Measurements from ENCODE around the gene CUTC.

DNA sequence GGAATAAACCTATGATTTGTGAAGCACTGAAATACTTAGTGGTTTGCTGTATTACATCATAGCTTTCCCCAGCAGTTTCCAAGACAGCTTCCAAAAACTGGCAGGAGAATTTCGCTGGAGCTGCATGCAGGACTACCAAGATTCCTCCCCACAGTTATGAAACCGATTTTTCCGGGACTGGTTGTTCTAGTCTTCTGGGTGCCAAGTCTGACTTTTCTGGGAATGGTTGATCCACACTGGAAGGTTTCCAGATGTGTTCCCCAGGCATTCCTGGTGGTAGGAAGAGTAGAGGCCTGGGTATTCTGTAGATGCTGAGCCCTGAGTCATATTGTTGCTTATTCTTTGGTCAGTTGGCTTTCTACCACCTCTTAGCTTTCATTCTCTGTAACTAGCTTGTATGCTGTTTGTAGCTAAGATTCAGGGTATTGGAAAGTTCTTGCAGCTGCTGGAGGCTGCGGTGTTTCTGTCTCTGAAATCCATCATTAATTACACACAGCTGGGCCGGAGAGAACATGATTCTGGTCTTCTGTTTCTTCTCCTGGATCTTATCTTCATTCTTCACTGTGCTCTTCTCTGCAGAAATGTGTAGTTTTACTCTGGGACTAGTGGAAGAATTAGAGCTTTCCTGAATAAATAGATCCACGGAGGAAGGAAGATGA lies 56.7 kb downstream of the CUTC start:
- TF ChIP-seq CTCF (conservative IDR thresholded peaks at IDR 0.05; ENCODE audit: low read length), result no peak
- no peak for TF ChIP-seq EZH2phosphoT487 (IDR thresholded peaks at IDR 0.05; ENCODE audit: borderline replicate concordance)

Measured in Loucy (cell line).